OCI-LY1 (cell line): ENCODE results near the gene SIGLEC8.

ENCODE experiments used
- EZH2 ChIP-seq: fragments of 200-600 bp; sonication (generic), shearing (Covaris generic); IDR thresholded peaks from 2 replicates; pipeline ENCODE4 v1.8.0; 2017; ENCODE audit warnings: borderline replicate concordance, mixed run types, mild to moderate bottlenecking, antibody characterized with exemption, low read length, moderate library complexity, mixed read lengths
- TF ChIP-seq, protein P1 (sequence below): fragments of 200-600 bp; sonication (generic), shearing (Covaris generic); IDR thresholded peaks from 2 replicates; pipeline ENCODE4 v1.5.1; 2017; ENCODE audit warnings: mild to moderate bottlenecking, antibody characterized with exemption, low read length, moderate library complexity, mixed read lengths

DNA sequence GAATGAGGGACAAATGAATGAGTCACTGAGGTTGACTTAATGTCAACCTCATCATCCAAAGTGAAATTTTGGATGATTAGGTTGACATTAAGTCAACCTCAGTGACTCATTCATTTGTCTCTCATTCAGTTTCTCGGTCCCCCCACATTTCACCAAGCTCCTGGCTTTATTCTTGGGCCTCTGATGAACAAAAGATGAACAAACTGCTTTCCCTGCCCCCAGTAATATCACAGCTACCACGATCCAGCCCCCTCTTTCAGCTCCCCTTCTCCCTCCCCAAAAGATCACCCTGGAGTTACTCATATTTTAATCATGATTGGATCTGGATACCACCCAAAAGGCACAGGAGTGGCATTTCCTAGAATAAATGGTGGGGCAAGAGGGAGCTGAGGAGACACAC, 30.9 kb upstream of the SIGLEC8 start:
- TF ChIP-seq, protein P1, sequence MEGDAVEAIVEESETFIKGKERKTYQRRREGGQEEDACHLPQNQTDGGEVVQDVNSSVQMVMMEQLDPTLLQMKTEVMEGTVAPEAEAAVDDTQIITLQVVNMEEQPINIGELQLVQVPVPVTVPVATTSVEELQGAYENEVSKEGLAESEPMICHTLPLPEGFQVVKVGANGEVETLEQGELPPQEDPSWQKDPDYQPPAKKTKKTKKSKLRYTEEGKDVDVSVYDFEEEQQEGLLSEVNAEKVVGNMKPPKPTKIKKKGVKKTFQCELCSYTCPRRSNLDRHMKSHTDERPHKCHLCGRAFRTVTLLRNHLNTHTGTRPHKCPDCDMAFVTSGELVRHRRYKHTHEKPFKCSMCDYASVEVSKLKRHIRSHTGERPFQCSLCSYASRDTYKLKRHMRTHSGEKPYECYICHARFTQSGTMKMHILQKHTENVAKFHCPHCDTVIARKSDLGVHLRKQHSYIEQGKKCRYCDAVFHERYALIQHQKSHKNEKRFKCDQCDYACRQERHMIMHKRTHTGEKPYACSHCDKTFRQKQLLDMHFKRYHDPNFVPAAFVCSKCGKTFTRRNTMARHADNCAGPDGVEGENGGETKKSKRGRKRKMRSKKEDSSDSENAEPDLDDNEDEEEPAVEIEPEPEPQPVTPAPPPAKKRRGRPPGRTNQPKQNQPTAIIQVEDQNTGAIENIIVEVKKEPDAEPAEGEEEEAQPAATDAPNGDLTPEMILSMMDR: no peak
- no peak for TF ChIP-seq EZH2
